RWPE2 (cell line): ENCODE measurements around the gene BMP2.

Source experiments
- ATAC-seq: fragments of 200-7000 bp; cut with Tn5 transposase; 3 replicates; pipeline ENCODE4 v1.9.1; 2021; ENCODE audit warnings: low read depth
- DNase-seq: peaks from one replicate; pipeline ENCODE4 v3.0.0-alpha.2; 2020; ENCODE audit warnings: low spot score
- H3K27ac ChIP-seq: fragments of 450-650 bp; 2 replicates; pipeline ENCODE4 v1.5.1; 2017; ENCODE audit warnings: mild to moderate bottlenecking; ENCODE audit not compliant: poor library complexity, severe bottlenecking
- H3K27me3 ChIP-seq: fragments of 250-450 bp; sonication (Bioruptor Pico); 2 replicates; pipeline ENCODE4 v1.5.1; 2021; ENCODE audit warnings: mild to moderate bottlenecking, moderate library complexity; ENCODE audit not compliant: insufficient read depth, poor library complexity, severe bottlenecking
- H3K36me3 ChIP-seq: fragments of 250-450 bp; sonication (Bioruptor Pico); 2 replicates; pipeline ENCODE4 v1.5.1; 2020; ENCODE audit warnings: low read depth, mild to moderate bottlenecking, moderate library complexity
- H3K4me1 ChIP-seq: fragments of 250-450 bp; sonication (Bioruptor Pico); 2 replicates; pipeline ENCODE4 v1.5.1; 2021; ENCODE audit warnings: mild to moderate bottlenecking, moderate library complexity; ENCODE audit not compliant: insufficient read depth, poor library complexity, severe bottlenecking
- H3K4me3 ChIP-seq: fragments of 250-450 bp; sonication (Bioruptor Pico); 2 replicates; pipeline ENCODE4 v1.5.1; 2021; ENCODE audit warnings: mild to moderate bottlenecking, moderate library complexity; ENCODE audit not compliant: severe bottlenecking
- H3K9me3 ChIP-seq: fragments of 250-450 bp; sonication (Bioruptor Pico); 2 replicates; pipeline ENCODE4 v1.5.1; 2021; ENCODE audit warnings: mild to moderate bottlenecking, moderate library complexity; ENCODE audit not compliant: severe bottlenecking
- CTCF ChIP-seq: fragments of 450-650 bp; IDR thresholded peaks from one replicate; pipeline ENCODE4 v1.5.1; 2017; ENCODE audit warnings: mild to moderate bottlenecking, moderate library complexity; ENCODE audit not compliant: poor library complexity, severe bottlenecking

Gene BMP2

GRCh38 chr20:6739406-6739805 lies 28.1 kb upstream of the BMP2 start:
- Histone ChIP-seq H3K27me3 (no peaks in the 10 kb centered on the region), H3K36me3 (no peaks in the 10 kb centered on the region), H3K27ac (no peak overlapping the region), H3K9me3 (no peaks in the 10 kb centered on the region), H3K4me1 (no peaks in the 10 kb centered on the region), H3K4me3 (no peak overlapping the region)
- DNase-seq (no peak), ATAC-seq (no peak)
- TF ChIP-seq CTCF, result no peak

- Histone ChIP-seq H3K4me1 (no peaks in the 10 kb centered on the region), H3K27me3 (no peaks in the 10 kb centered on the region), H3K4me3 (no peak overlapping the region), H3K9me3 (no peaks in the 10 kb centered on the region), H3K36me3 (no peaks in the 10 kb centered on the region), H3K27ac (no peak overlapping the region)
- ATAC-seq (no peak), DNase-seq (no peak)
- TF ChIP-seq CTCF, result no peak
Measured at GRCh38 chr20:6740096-6740495, 27.4 kb upstream of the BMP2 start.

GRCh38 chr20:6744180-6744579 lies 23.3 kb upstream of the BMP2 start:
- no peaks in the 10 kb centered on the region for H3K9me3 ChIP-seq
- TF ChIP-seq CTCF, result no peak
- no peaks in the 10 kb centered on the region for H3K36me3 ChIP-seq
- no peaks in the 10 kb centered on the region for H3K4me1 ChIP-seq
- no peak for DNase-seq
- H3K4me3 ChIP-seq, result no peak overlapping the region
- no peaks in the 10 kb centered on the region for H3K27me3 ChIP-seq
- no peak overlapping the region for H3K27ac ChIP-seq
- no peak for ATAC-seq

- H3K9me3 ChIP-seq, result no peaks in the 10 kb centered on the region
- H3K4me3 ChIP-seq, result no peak overlapping the region
- peak; percentile 61 for ATAC-seq
- no peak overlapping the region for H3K27ac ChIP-seq
- no peaks in the 10 kb centered on the region for H3K27me3 ChIP-seq
- H3K4me1 ChIP-seq, result no peaks in the 10 kb centered on the region
- TF ChIP-seq CTCF, result no peak
- no peak for DNase-seq
- no peaks in the 10 kb centered on the region for H3K36me3 ChIP-seq
Measured at GRCh38 chr20:6744805-6745204, 22.7 kb upstream of the BMP2 start.

GRCh38 chr20:6746901-6747609 lies 20.4 kb upstream of the BMP2 start:
- no peak overlapping the region for H3K27ac ChIP-seq
- H3K4me3 ChIP-seq, result no peak overlapping the region
- peak; percentile 68 for ATAC-seq
- H3K27me3 ChIP-seq, result no peaks in the 10 kb centered on the region
- H3K36me3 ChIP-seq, result no peaks in the 10 kb centered on the region
- DNase-seq, result no peak
- H3K4me1 ChIP-seq, result no peaks in the 10 kb centered on the region
- no peak for TF ChIP-seq CTCF
- no peaks in the 10 kb centered on the region for H3K9me3 ChIP-seq
